ENCODE data around the gene KANK4. TPM values are rescaled to one million over a fixed set of nuclear protein-coding genes. Genes with fewer than 3 reads are reported as not detected.

KANK4 gene
- total RNA-seq, 2 experiments from 2014 or later = not detected

- H3K4me1 ChIP-seq (ENCODE audit: insufficient read depth, low read length, poor library complexity, severe bottlenecking) = peaks cover 10% of the 10 kb centered on the region
- TF ChIP-seq EZH2phosphoT487 (IDR thresholded peaks at IDR 0.05; ENCODE audit: borderline replicate concordance, low read depth, low read length) (no peak), CTCF (conservative IDR thresholded peaks at IDR 0.05; ENCODE audit: low read length) (no peak)
- no peak for DNase-seq (ENCODE audit: low spot score)
- H4K20me1 ChIP-seq (ENCODE audit: insufficient read depth, low read length) = no peaks in the 10 kb centered on the region
- H3K79me2 ChIP-seq (ENCODE audit: insufficient read depth, low read depth, low read length) = no peaks in the 10 kb centered on the region
- no peaks in the 10 kb centered on the region for H3K36me3 ChIP-seq (ENCODE audit: insufficient read depth, low read length)
- H2AFZ ChIP-seq (ENCODE audit: low read length) = no peak overlapping the region
- BruUV-seq (replicated peaks) = no TSS peak
- ChIA-PET CTCF (ENCODE audit: unreplicated experiment) (no interaction called here), POLR2A (no interaction called here)
- no peak overlapping the region for H3K4me2 ChIP-seq (ENCODE audit: low read length)
- no peaks in the 10 kb centered on the region for H3K9me2 ChIP-seq (ENCODE audit: insufficient read depth, low read length)
- H3K4me3 ChIP-seq (ENCODE audit: low read depth, low read length, poor library complexity, severe bottlenecking) = no peak overlapping the region
- H3K27ac ChIP-seq (ENCODE audit: low read depth, low read length, poor library complexity, severe bottlenecking) = no peak overlapping the region
- H3K9me3 ChIP-seq (ENCODE audit: low read length) = no peaks in the 10 kb centered on the region
- intact Hi-C loops (cut with micrococcal nuclease; ENCODE audit: unreplicated experiment) = no loop called here
Measured at GRCh38 chr1:62273953-62274352, 45.3 kb downstream of the KANK4 start.

GRCh38 chr1:62271948-62272728 is 47.1 kb downstream of the KANK4 start:
- no peak overlapping the region for H3K27ac ChIP-seq (ENCODE audit: low read depth, low read length, poor library complexity, severe bottlenecking)
- H3K4me3 ChIP-seq (ENCODE audit: low read depth, low read length, poor library complexity, severe bottlenecking) = no peak overlapping the region
- H3K79me2 ChIP-seq (ENCODE audit: insufficient read depth, low read depth, low read length) = no peaks in the 10 kb centered on the region
- peak overlapping the region; percentile 90 for H2AFZ ChIP-seq (ENCODE audit: low read length)
- POLR2A ChIA-PET = interaction anchor here (0.5 kb wide), 1 partner anchor 22 kb away, joined by 3 read pairs; no protein-coding TSS in a partner anchor
- CTCF ChIA-PET (ENCODE audit: unreplicated experiment) = no interaction called here
- intact Hi-C loops (cut with micrococcal nuclease; ENCODE audit: unreplicated experiment) = no loop called here
- H3K4me1 ChIP-seq (ENCODE audit: insufficient read depth, low read length, poor library complexity, severe bottlenecking) = peaks cover 10% of the 10 kb centered on the region
- H3K4me2 ChIP-seq (ENCODE audit: low read length) = peak overlapping the region; percentile 53
- no peaks in the 10 kb centered on the region for H3K9me2 ChIP-seq (ENCODE audit: insufficient read depth, low read length)
- no TSS peak for BruUV-seq (replicated peaks)
- no peaks in the 10 kb centered on the region for H4K20me1 ChIP-seq (ENCODE audit: insufficient read depth, low read length)
- peak; percentile 67 for DNase-seq (ENCODE audit: low spot score)
- TF ChIP-seq EZH2phosphoT487 (IDR thresholded peaks at IDR 0.05; ENCODE audit: borderline replicate concordance, low read depth, low read length) = no peak
- no peak for TF ChIP-seq CTCF (conservative IDR thresholded peaks at IDR 0.05; ENCODE audit: low read length)
- no peaks in the 10 kb centered on the region for H3K9me3 ChIP-seq (ENCODE audit: low read length)
- H3K36me3 ChIP-seq (ENCODE audit: insufficient read depth, low read length) = no peaks in the 10 kb centered on the region

DNA sequence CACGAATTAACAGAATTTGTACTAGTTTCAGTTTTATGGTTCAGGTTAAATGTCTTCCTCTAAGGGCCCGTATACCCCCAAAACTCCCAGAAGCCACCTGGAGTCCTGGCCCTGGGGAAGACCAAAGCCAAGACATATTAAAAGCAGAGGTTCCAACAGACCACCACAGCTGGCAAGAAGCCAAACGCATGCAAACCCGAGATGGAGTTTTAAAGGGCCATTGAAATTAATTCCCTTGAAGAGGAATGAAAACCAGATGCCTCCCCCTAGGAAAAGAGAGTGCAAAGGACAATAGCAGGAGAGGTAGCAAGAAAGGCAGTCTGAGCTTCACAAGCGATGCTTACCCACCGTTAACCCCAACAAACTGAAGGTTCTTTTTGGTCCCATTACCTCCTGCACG is 48.1 kb downstream of the KANK4 start:
- Histone ChIP-seq H3K36me3 (ENCODE audit: insufficient read depth, low read length) (no peaks in the 10 kb centered on the region), H3K4me3 (ENCODE audit: low read depth, low read length, poor library complexity, severe bottlenecking) (no peak overlapping the region), H3K79me2 (ENCODE audit: insufficient read depth, low read depth, low read length) (no peaks in the 10 kb centered on the region), H3K9me3 (ENCODE audit: low read length) (no peaks in the 10 kb centered on the region), H2AFZ (ENCODE audit: low read length) (peak overlapping the region; percentile 90; the same call in 1 of the 2 replicates), H3K27ac (ENCODE audit: low read depth, low read length, poor library complexity, severe bottlenecking) (no peak overlapping the region), H3K9me2 (ENCODE audit: insufficient read depth, low read length) (no peaks in the 10 kb centered on the region), H3K4me2 (ENCODE audit: low read length) (no peak overlapping the region), H3K4me1 (ENCODE audit: insufficient read depth, low read length, poor library complexity, severe bottlenecking) (peaks cover 10% of the 10 kb centered on the region), H4K20me1 (ENCODE audit: insufficient read depth, low read length) (no peaks in the 10 kb centered on the region)
- BruUV-seq (replicated peaks) = no TSS peak
- intact Hi-C loops (cut with micrococcal nuclease; ENCODE audit: unreplicated experiment) = no loop called here
- POLR2A ChIA-PET = interaction anchor here (0.5 kb wide), 1 partner anchor 21 kb away, joined by 3 read pairs; no protein-coding TSS in a partner anchor
- no peak for DNase-seq (ENCODE audit: low spot score)
- CTCF ChIA-PET (ENCODE audit: unreplicated experiment) = no interaction called here
- TF ChIP-seq CTCF (conservative IDR thresholded peaks at IDR 0.05; ENCODE audit: low read length) (no peak), EZH2phosphoT487 (IDR thresholded peaks at IDR 0.05; ENCODE audit: borderline replicate concordance, low read depth, low read length) (no peak)
